ENCODE data around the gene KRT80. TPM values are rescaled to one million over a fixed set of nuclear protein-coding genes. Genes with fewer than 3 reads are reported as not detected.

Gene KRT80
- total RNA-seq, 2 donors from 2014 or later = 0.30 to 1.5 TPM

GRCh38 chr12:52226446-52226845 is 34.6 kb upstream of the KRT80 start:
- TF ChIP-seq CTCF (IDR thresholded peaks at IDR 0.05) = no peak
- no peaks in the 10 kb centered on the region for H3K9me3 ChIP-seq
- H3K4me1 ChIP-seq = peaks cover 0 to 11% of the 10 kb centered on the region in 2 donors
- no peak overlapping the region for H3K27ac ChIP-seq
- no peaks in the 10 kb centered on the region for H3K36me3 ChIP-seq
- DNase-seq (ENCODE audit: low spot score) = no peak
- no peak overlapping the region for H3K4me3 ChIP-seq
- H3K27me3 ChIP-seq = no peaks in the 10 kb centered on the region

GRCh38 chr12:52225752-52226151 is 33.9 kb upstream of the KRT80 start:
- TF ChIP-seq CTCF (IDR thresholded peaks at IDR 0.05) = no peak
- H3K9me3 ChIP-seq = no peaks in the 10 kb centered on the region
- H3K27ac ChIP-seq = no peak overlapping the region
- no peaks in the 10 kb centered on the region for H3K27me3 ChIP-seq
- H3K36me3 ChIP-seq = no peaks in the 10 kb centered on the region
- H3K4me3 ChIP-seq = no peak overlapping the region
- DNase-seq (ENCODE audit: low spot score) = no peak
- H3K4me1 ChIP-seq = peaks cover 0 to 4% of the 10 kb centered on the region in 2 donors

- no peak for TF ChIP-seq CTCF (IDR thresholded peaks at IDR 0.05)
- no peaks in the 10 kb centered on the region for H3K9me3 ChIP-seq
- H3K36me3 ChIP-seq = no peaks in the 10 kb centered on the region
- no peaks in the 10 kb centered on the region for H3K4me1 ChIP-seq
- H3K4me3 ChIP-seq = no peak overlapping the region
- DNase-seq (ENCODE audit: low spot score) = no peak
- no peaks in the 10 kb centered on the region for H3K27me3 ChIP-seq
- H3K27ac ChIP-seq = no peak overlapping the region
Measured at GRCh38 chr12:52224151-52224550, 32.3 kb upstream of the KRT80 start.

GRCh38 chr12:52223406-52224039 is 31.7 kb upstream of the KRT80 start:
- no peak overlapping the region for H3K27ac ChIP-seq

GRCh38 chr12:52222692-52223091 is 30.9 kb upstream of the KRT80 start:
- no peaks in the 10 kb centered on the region for H3K4me1 ChIP-seq
- no peak for DNase-seq (ENCODE audit: low spot score)
- no peak overlapping the region for H3K27ac ChIP-seq
- no peak overlapping the region for H3K4me3 ChIP-seq
- H3K9me3 ChIP-seq = no peaks in the 10 kb centered on the region
- no peak for TF ChIP-seq CTCF (IDR thresholded peaks at IDR 0.05)
- no peaks in the 10 kb centered on the region for H3K27me3 ChIP-seq
- no peaks in the 10 kb centered on the region for H3K36me3 ChIP-seq

More at GRCh38 chr12:52223406-52224039, 31.7 kb upstream of the KRT80 start:
- DNase-seq (ENCODE audit: low spot score) = no peak
- TF ChIP-seq CTCF (IDR thresholded peaks at IDR 0.05) = no peak
- no peaks in the 10 kb centered on the region for H3K9me3 ChIP-seq
- H3K4me1 ChIP-seq = no peaks in the 10 kb centered on the region
- H3K36me3 ChIP-seq = no peaks in the 10 kb centered on the region
- no peak overlapping the region for H3K4me3 ChIP-seq
- no peaks in the 10 kb centered on the region for H3K27me3 ChIP-seq

- H3K4me1 ChIP-seq = peaks cover 0 to 5% of the 10 kb centered on the region in 2 donors
- H3K36me3 ChIP-seq = no peaks in the 10 kb centered on the region
- DNase-seq (ENCODE audit: low spot score) = no peak
- TF ChIP-seq CTCF (IDR thresholded peaks at IDR 0.05) = peak in 1 of 2 donors; percentile 54
- H3K27me3 ChIP-seq = no peaks in the 10 kb centered on the region
- no peak overlapping the region for H3K27ac ChIP-seq
- H3K4me3 ChIP-seq = no peak overlapping the region
- H3K9me3 ChIP-seq = no peaks in the 10 kb centered on the region
Measured at GRCh38 chr12:52221912-52222457, 30.2 kb upstream of the KRT80 start.

All from right atrium auricular region (tissue), 2 donors.